ENCODE results near the gene AK9. TPM values are rescaled to one million over a fixed set of nuclear protein-coding genes. Genes with fewer than 3 reads are reported as not detected.
A peak's percentile ranks its signal among the peaks of the same experiment; 100 is the strongest.

Gene AK9
- total RNA-seq, 4 donors from 2014 or later = 4.1 to 10.3 (median 6.4) TPM

- H3K4me3 ChIP-seq (ENCODE audit: low read depth, poor library complexity, severe bottlenecking) = no peak overlapping the region
- 80 to 84% methylated on average over 16 of the region's 16 CpGs for WGBS, 2 donors
- DNase-seq (ENCODE audit: low spot score in 2 of 2) = no peak
- intact Hi-C loops (cut with DNase I; ENCODE audit: low total_unique reads) = no loop called here
- TF ChIP-seq POLR2A (IDR thresholded peaks at IDR 0.05) = no peak
- TF ChIP-seq, protein P1, sequence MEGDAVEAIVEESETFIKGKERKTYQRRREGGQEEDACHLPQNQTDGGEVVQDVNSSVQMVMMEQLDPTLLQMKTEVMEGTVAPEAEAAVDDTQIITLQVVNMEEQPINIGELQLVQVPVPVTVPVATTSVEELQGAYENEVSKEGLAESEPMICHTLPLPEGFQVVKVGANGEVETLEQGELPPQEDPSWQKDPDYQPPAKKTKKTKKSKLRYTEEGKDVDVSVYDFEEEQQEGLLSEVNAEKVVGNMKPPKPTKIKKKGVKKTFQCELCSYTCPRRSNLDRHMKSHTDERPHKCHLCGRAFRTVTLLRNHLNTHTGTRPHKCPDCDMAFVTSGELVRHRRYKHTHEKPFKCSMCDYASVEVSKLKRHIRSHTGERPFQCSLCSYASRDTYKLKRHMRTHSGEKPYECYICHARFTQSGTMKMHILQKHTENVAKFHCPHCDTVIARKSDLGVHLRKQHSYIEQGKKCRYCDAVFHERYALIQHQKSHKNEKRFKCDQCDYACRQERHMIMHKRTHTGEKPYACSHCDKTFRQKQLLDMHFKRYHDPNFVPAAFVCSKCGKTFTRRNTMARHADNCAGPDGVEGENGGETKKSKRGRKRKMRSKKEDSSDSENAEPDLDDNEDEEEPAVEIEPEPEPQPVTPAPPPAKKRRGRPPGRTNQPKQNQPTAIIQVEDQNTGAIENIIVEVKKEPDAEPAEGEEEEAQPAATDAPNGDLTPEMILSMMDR (IDR thresholded peaks at IDR 0.05) = no peak
These were observed 241.0 kb downstream of the AK9 start for GRCh38 chr6:109449795-109450673.

- intact Hi-C loops (cut with DNase I; ENCODE audit: low total_unique reads) = no loop called here
- 77% methylated on average over 19 of the region's 19 CpGs for WGBS, 2 donors
- TF ChIP-seq, protein P1 (IDR thresholded peaks at IDR 0.05) = no peak
- TF ChIP-seq POLR2A (IDR thresholded peaks at IDR 0.05) = no peak
- H3K4me3 ChIP-seq (ENCODE audit: low read depth, poor library complexity, severe bottlenecking) = no peak overlapping the region
- no peak for DNase-seq (ENCODE audit: low spot score in 2 of 2)
These were observed 241.8 kb downstream of the AK9 start for GRCh38 chr6:109449064-109449794.

- intact Hi-C loops (cut with DNase I; ENCODE audit: low total_unique reads) = no loop called here
- 36 to 45% methylated on average over 2 to 6 of the region's 7 CpGs for WGBS, 2 donors
- TF ChIP-seq, protein P1 (IDR thresholded peaks at IDR 0.05) = no peak
- no peak overlapping the region for H3K4me3 ChIP-seq (ENCODE audit: low read depth, poor library complexity, severe bottlenecking)
- DNase-seq (ENCODE audit: low spot score in 2 of 2) = no peak
These were observed 242.4 kb downstream of the AK9 start for GRCh38 chr6:109448615-109449014.

DNA sequence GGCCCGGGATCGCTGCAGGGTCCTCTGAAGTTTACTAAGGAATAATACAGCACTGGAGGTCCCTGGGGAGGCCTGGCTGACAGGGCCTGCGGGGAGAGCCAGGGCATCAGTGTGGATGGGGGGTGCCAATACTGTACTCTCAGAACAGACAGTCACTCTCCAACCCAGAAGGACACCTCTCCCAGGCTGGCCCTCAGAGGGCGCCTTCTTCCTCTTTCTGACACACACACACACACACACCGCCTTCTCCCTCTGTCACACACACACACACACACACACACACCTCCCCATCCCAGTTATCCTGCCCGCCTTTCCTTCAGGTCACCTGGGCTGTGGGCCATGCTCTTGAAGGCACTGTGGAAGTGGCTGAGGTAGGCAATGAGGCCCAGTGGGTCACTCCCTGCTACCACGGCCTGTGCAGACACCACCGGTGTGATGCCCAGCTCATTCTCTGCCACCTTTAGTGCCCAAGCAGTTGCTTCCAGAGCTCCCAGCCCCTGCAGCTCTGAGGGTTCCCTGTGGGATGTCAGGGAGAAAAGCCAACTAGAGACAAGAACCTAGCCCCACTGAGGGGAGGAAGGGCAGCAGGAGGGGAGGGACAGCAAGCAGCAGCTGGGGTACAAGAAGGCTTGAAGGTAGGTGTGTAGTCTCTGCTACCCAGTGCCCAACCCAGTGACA is 243.0 kb downstream of the AK9 start:
- WGBS, 2 donors = 68 to 84% methylated on average over 8 of the region's 8 CpGs
- intact Hi-C loops (cut with DNase I; ENCODE audit: low total_unique reads) = no loop called here
- H3K4me3 ChIP-seq (ENCODE audit: low read depth, poor library complexity, severe bottlenecking) = no peak overlapping the region
- DNase-seq (ENCODE audit: low spot score in 2 of 2) = peak in 1 of 2 donors; percentile 12
- TF ChIP-seq, protein P1 (IDR thresholded peaks at IDR 0.05) = no peak
- no peak for TF ChIP-seq POLR2A (IDR thresholded peaks at IDR 0.05)

DNA sequence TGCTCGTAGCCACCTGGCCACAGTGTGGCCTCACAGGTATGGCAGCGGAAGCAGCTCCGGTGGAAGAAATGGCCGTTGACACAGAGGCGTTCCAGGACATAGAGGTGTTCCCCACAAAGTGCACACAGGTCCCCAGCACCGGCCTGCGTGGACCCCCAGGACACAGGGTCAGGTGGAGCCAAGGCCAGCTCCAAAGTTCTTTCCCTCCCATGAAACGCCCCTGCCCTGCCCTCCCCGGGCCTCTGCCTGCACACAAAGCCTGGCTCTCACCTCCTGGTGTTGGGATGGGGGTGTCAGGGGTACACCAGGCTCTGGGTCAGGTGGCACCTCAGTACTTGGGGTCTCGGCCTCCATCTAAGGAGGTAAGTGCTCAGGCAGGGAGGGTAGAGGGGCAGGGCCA is 243.9 kb downstream of the AK9 start:
- intact Hi-C loops (cut with DNase I; ENCODE audit: low total_unique reads) = no loop called here
- 81 to 88% methylated on average over 9 to 10 of the region's 10 CpGs for WGBS, 2 donors
- no peak overlapping the region for H3K4me3 ChIP-seq (ENCODE audit: low read depth, poor library complexity, severe bottlenecking)
- TF ChIP-seq POLR2A (IDR thresholded peaks at IDR 0.05) = no peak
- TF ChIP-seq, protein P1 (IDR thresholded peaks at IDR 0.05) = no peak
- peak in 1 of 2 donors; percentile 10 for DNase-seq (ENCODE audit: low spot score in 2 of 2)

Measured in lower leg skin (tissue), 4 donors.